ENCODE data around the gene ABR.
A peak's percentile ranks its signal among the peaks of the same experiment; 100 is the strongest.

The ABR gene

DNA sequence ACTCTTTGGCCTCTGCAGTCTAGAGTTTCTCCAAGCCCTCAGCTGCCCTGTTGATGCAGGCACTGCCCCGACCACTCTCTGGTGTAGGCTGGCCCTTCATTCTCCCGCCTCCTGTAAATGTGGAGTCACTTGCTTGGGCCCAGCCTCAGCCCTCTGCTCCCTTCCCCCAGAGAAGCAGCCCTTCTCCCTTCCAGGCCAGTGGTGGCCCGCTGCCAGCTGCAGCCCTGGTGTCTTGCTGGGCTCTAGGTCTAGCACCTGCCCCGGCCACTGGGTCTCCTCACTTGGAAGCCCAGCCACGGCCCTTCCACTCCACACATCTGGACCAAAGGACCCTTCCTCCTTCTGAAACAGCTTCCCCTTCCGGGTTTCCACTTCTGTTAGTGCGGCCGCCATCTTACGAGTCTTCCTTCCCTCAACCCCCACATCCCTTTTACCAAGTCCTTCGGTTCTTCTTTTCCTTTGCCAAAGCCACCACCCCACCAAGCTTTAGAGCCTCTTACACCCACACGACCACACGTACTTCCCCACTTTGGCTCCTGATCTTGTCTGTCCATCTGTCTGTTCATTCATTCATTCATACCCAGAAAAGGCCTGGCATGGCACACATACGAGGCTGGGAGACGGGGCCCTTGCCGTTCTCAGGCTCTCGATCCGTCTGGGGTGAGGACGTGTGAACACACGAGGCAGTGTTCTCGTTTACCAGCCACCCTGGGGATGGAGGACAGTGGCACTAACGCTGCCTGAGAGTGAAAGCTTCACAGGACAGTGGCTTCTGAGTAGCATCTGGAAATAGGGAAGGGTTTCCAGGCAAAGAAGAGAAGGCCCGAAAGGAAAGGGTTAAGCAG lies 68.0 kb downstream of the ABR start:
- peaks cover 0 to 22% (median 10%) of the 10 kb centered on the region in 11 experiments; a peak in 11 of 22 replicates for H3K27me3 ChIP-seq
- no peak for TF ChIP-seq Cebpa-rat (IDR thresholded peaks at IDR 0.05)
- peak overlapping the region in 6 of 11 experiments; percentile 44 to 83 (median 70); a peak in 12 of 22 replicates for H3K27ac ChIP-seq
- H3K9ac ChIP-seq, result peak overlapping the region in 4 of 11 experiments; percentile 24 to 82 (median 48); a peak in 6 of 22 replicates
- H3K9me3 ChIP-seq (replicated peaks in 1 of 11), result peaks cover 0 to 5% (median 0%) of the 10 kb centered on the region in 11 experiments; a peak in 3 of 22 replicates
- peak overlapping the region; percentile 90 to 99 (median 98) for H3K4me2 ChIP-seq
- peak overlapping the region in 3 of 10 experiments; percentile 1 to 77 (median 21); a peak in 2 of 20 replicates for H3K4me3 ChIP-seq
- H4K20me1 ChIP-seq, result peaks cover 45 to 98% (median 57%) of the 10 kb centered on the region in 11 experiments
- peaks cover 40 to 93% (median 71%) of the 10 kb centered on the region in 10 experiments for H3K4me1 ChIP-seq
- peaks cover 0 to 20% (median 0%) of the 10 kb centered on the region in 11 experiments; a peak in 9 of 22 replicates for H3K36me3 ChIP-seq

DNA sequence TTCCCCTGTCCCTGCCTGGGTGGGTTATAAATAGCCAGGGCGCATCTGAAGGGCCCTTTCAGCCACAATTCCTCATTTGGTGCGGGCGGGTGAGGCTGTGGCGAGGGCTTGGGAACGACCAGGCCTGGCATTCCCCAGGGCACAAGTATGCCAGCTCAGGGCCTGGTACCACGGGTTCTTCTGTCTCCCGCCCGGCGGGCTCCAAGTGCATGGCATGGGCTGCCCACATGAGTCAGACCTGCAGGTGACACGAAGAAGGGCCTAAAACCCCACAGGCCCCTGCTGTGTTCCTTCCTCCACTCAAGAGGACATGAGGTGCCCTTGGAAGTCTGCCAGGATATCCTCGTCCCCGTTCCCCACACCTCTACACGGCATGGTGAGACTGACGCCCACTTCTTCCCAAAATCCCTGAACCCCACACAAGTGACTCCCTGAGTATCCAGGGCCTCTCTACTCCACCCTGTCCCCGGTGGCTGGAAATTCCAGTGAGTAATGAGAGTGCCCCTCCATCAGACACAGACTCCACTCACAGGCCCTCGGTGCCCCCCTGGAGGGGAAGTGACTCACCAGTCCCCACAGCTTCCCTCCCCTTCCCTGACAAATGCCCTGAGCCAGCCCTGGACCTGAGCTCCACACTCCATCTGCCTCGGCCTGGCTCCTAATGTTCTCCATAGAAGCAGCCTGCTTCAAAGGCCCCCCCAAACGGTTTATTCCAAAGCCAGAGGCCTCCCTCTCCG lies 68.8 kb downstream of the ABR start:
- H3K4me3 ChIP-seq, result peak overlapping the region in 5 of 10 experiments; percentile 1 to 77 (median 74); a peak in 6 of 20 replicates
- H3K36me3 ChIP-seq, result peaks cover 0 to 16% (median 0%) of the 10 kb centered on the region in 11 experiments; a peak in 9 of 22 replicates
- peak overlapping the region in 7 of 11 experiments; percentile 4 to 83 (median 68); a peak in 13 of 22 replicates for H3K27ac ChIP-seq
- peaks cover 0 to 22% (median 10%) of the 10 kb centered on the region in 11 experiments; a peak in 11 of 22 replicates for H3K27me3 ChIP-seq
- peak overlapping the region; percentile 90 to 99 (median 98) for H3K4me2 ChIP-seq
- H3K9ac ChIP-seq, result peak overlapping the region in 4 of 11 experiments; percentile 24 to 82 (median 48); a peak in 7 of 22 replicates
- H3K4me1 ChIP-seq, result peaks cover 40 to 93% (median 69%) of the 10 kb centered on the region in 10 experiments
- H3K9me3 ChIP-seq (replicated peaks in 1 of 11), result peaks cover 0 to 5% (median 0%) of the 10 kb centered on the region in 11 experiments; a peak in 3 of 22 replicates
- no peak for TF ChIP-seq Cebpa-rat (IDR thresholded peaks at IDR 0.05)
- peaks cover 50 to 98% (median 65%) of the 10 kb centered on the region in 11 experiments for H4K20me1 ChIP-seq

DNA sequence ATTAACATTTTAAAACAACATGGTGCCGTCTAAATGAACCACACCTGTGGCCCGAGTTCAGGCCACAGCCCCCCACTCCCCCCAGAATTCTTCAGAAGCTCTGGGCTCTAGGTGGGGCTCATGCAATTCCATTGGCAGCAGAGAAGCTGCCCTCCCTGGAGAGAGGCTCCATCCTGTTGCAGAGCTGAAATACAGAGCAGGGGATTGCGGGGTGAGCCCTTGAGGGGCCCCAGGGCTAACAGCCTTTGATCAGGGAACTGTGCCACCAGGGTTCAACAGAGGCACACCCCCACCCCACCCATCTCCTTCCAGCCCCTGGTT lies 69.3 kb downstream of the ABR start:
- peaks cover 0 to 22% (median 10%) of the 10 kb centered on the region in 11 experiments; a peak in 11 of 22 replicates for H3K27me3 ChIP-seq
- H3K4me1 ChIP-seq, result peaks cover 43 to 93% (median 71%) of the 10 kb centered on the region in 10 experiments
- no peak for TF ChIP-seq Cebpa-rat (IDR thresholded peaks at IDR 0.05)
- H3K9ac ChIP-seq, result peak overlapping the region in 7 of 11 experiments; percentile 10 to 88 (median 82); a peak in 8 of 22 replicates
- H3K4me3 ChIP-seq, result peak overlapping the region in 4 of 10 experiments; percentile 15 to 77 (median 75); a peak in 6 of 20 replicates
- H4K20me1 ChIP-seq, result peaks cover 55 to 98% (median 69%) of the 10 kb centered on the region in 11 experiments
- H3K27ac ChIP-seq, result peak overlapping the region in 6 of 11 experiments; percentile 44 to 83 (median 70); a peak in 10 of 22 replicates
- H3K4me2 ChIP-seq, result peak overlapping the region; percentile 90 to 99 (median 98)
- peaks cover 0 to 5% (median 0%) of the 10 kb centered on the region in 11 experiments; a peak in 3 of 22 replicates for H3K9me3 ChIP-seq (replicated peaks in 1 of 11)
- peaks cover 0 to 16% (median 0%) of the 10 kb centered on the region in 11 experiments; a peak in 9 of 22 replicates for H3K36me3 ChIP-seq

DNA sequence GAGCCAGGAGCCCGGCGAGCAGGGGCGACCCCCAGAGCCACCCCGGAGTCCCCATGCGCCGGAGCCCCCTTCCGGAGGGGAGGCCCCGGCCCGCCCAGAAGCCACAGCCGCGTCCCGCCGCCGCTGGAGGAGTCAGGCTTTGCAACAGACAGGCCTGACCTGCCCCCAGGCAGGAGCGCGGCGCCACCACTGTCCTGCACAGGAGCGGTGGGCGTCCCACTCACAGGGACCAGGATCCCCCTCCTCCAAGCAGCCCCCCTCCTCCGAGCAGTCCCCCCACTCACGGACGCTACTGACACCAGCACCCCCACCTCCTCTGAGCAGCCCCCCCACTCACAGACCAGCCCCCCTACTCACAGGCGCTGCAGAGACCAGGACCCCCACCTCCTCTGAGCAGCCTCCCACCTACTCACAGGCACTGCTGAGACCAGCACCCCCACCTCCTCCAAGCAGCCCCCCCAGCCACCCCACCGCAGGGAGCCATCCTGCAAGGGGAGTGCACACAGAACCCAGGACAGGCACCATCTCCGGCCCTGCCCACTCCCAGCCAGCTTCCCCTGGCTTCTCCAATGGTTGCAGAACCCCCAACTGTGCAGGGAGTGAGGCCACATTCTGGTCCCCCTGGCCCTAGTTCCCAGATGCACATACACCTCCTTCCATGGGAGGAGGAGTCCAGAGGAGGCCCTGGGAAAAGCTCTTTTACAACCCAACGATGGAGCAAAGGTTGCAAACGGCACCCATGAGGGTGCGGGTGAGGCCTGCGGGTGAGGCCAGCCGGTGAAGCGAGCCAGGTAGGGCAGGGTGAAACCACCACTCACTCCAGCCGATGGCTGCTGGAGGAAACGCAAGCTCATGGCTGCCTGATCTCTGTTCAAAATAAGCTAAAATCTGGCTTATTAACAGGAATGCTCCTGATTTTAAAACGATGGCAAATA lies 69.9 kb downstream of the ABR start:
- Histone ChIP-seq H3K27me3 (peaks cover 0 to 22% (median 10%) of the 10 kb centered on the region in 11 experiments; a peak in 11 of 22 replicates), H3K4me2 (peak overlapping the region; percentile 90 to 99 (median 98)), H3K9ac (peak overlapping the region; percentile 75 to 88 (median 83)), H4K20me1 (peaks cover 51 to 98% (median 69%) of the 10 kb centered on the region in 11 experiments), H3K27ac (peak overlapping the region; percentile 20 to 84 (median 82); a peak in 21 of 22 replicates), H3K4me3 (peak overlapping the region; percentile 60 to 77 (median 70)), H3K9me3 (replicated peaks in 1 of 11) (peaks cover 0 to 5% (median 0%) of the 10 kb centered on the region in 11 experiments; a peak in 3 of 22 replicates), H3K4me1 (peaks cover 37 to 93% (median 65%) of the 10 kb centered on the region in 10 experiments), H3K36me3 (peaks cover 0 to 20% (median 0%) of the 10 kb centered on the region in 11 experiments; a peak in 9 of 22 replicates)
- no peak for TF ChIP-seq Cebpa-rat (IDR thresholded peaks at IDR 0.05)

DNA sequence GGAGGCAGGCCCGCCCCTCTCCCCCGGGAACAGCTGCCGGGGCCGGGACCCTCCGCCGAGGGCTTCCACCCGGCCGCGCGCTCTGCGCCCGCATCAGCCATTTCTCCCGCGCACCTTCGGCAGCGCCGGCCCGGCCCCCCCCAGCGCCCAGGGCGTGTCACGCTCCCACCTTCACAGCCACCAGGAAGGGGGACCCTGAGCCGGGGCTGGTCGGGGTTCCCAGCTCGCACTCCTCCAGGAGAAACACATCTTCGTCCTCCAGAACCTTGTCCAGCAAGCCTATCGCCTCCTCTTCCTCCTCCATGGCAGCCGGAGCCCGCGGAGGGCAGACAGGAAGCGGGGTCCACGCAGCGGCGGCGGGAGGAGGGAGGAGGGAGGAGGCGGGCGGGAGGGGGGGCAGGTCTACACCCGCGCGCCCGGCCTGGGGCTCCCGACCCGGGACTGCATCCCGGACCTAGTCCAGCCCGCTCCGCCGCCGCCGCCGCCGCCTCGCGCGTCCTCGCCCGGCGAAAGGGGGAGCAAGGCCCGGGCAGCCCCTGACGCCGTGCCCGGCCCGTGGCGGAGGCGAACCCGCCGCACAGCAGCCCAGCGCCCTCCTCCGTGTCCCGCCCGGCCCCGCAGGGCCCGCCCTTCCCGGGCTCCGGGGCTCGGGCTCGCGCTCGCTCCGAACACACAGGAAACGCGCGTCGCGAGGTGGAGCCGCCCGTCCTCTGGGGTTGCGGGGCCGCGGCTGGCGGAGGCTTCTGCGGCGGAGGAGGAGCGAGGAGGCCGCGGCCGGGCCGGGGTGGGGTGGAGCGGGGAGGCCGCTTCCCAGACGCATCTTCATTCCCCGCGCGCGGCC lies 70.8 kb downstream of the ABR start:
- Histone ChIP-seq H3K27me3 (peaks cover 0 to 22% (median 10%) of the 10 kb centered on the region in 11 experiments; a peak in 11 of 22 replicates), H3K27ac (peak overlapping the region; percentile 20 to 84 (median 81)), H4K20me1 (peaks cover 55 to 98% (median 74%) of the 10 kb centered on the region in 11 experiments), H3K4me3 (peak overlapping the region; percentile 60 to 77 (median 70)), H3K36me3 (peaks cover 0 to 28% (median 0%) of the 10 kb centered on the region in 11 experiments; a peak in 10 of 22 replicates), H3K9ac (peak overlapping the region; percentile 75 to 88 (median 83)), H3K4me2 (peak overlapping the region; percentile 90 to 99 (median 98)), H3K4me1 (peaks cover 35 to 90% (median 62%) of the 10 kb centered on the region in 10 experiments), H3K9me3 (replicated peaks in 1 of 11) (peaks cover 0 to 5% (median 0%) of the 10 kb centered on the region in 11 experiments; a peak in 3 of 22 replicates)
- no peak for TF ChIP-seq Cebpa-rat (IDR thresholded peaks at IDR 0.05)

DNA sequence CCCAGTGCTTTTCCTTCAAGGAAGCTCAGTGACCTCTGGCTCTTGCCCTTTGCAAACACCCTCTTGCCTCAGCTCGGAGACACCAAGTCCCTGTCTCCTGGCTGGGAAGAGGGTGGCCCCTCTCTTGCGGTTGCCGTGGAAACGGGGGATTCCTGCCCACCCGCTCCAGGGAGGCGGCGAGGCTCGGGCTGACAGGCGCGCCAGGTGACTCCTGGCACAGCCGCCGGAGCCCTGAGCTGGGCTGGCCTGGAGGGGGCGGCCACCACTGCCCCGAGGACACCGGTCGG lies 71.4 kb downstream of the ABR start:
- peak overlapping the region in 10 of 11 experiments; percentile 69 to 84 (median 82); a peak in 19 of 22 replicates for H3K27ac ChIP-seq
- peaks cover 35 to 84% (median 60%) of the 10 kb centered on the region in 10 experiments for H3K4me1 ChIP-seq
- H4K20me1 ChIP-seq, result peaks cover 61 to 98% (median 80%) of the 10 kb centered on the region in 11 experiments
- H3K4me3 ChIP-seq, result peak overlapping the region; percentile 60 to 77 (median 70)
- no peak for TF ChIP-seq Cebpa-rat (IDR thresholded peaks at IDR 0.05)
- peaks cover 0 to 34% (median 0%) of the 10 kb centered on the region in 11 experiments; a peak in 11 of 22 replicates for H3K36me3 ChIP-seq
- peaks cover 0 to 5% (median 0%) of the 10 kb centered on the region in 11 experiments; a peak in 3 of 22 replicates for H3K9me3 ChIP-seq (replicated peaks in 1 of 11)
- H3K4me2 ChIP-seq, result peak overlapping the region; percentile 90 to 99 (median 98)
- peak overlapping the region; percentile 75 to 88 (median 83) for H3K9ac ChIP-seq
- peaks cover 0 to 22% (median 10%) of the 10 kb centered on the region in 11 experiments; a peak in 11 of 22 replicates for H3K27me3 ChIP-seq
